ENCODE results near the gene KRTAP23-1.

Gene KRTAP23-1

GRCh38 chr21:30305136-30305535 lies 43.3 kb downstream of the KRTAP23-1 start:
- DNase-seq: no peak

All from stimulated activated naive CD4-positive, alpha-beta T cell (primary cell).